ENCODE measurements around the gene PDSS2. TPM values are rescaled to one million over a fixed set of nuclear protein-coding genes. Genes with fewer than 3 reads are reported as not detected.

The PDSS2 gene
- total and polyA plus RNA-seq, 11 donors, result 7.2 to 24.4 (median 14.4) TPM

DNA sequence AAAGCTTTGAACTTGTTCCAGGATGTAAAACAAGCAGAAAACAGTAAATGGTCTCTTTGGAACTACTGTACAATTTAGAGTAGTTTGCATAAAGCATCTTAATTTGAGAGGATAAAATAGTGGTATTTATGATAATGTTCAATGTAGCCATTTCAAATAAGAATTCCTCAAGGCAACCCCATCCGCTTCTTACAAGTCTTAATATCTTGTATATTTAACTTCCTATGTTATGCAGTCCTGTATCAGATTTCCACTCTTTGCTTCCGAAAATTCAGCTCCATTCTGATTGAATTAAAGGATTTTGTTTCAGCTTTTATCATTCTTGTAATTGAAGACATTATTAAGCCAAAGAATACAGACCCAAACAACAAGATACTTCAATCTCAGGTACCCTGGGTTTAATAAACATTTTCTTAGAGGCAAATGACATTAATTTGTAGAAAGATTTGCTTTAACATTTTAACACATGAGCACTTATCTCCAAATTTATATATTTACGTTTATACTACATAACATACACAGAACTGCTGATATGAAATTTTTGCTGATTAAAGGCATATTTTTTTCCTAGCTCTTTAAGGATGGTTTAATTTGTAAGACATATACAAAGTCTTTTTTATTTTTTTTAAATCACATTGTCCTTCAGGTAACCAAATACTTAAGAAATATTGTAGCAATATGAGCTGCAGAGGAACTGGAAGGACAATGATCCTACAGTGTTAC is 213.0 kb downstream of the PDSS2 start:
- WGBS, 4 donors, result 90 to 95% (median 94%) methylated on average over 3 of the region's 3 CpGs
- no peak overlapping the region for H3K27ac ChIP-seq
- no peak for TF ChIP-seq POLR2A (IDR thresholded peaks at IDR 0.05)
- no peak for TF ChIP-seq CTCF (IDR thresholded peaks at IDR 0.05)

GRCh38 chr6:107244742-107245480 is 214.5 kb downstream of the PDSS2 start:
- intact Hi-C loops (cut with DNase I), result no loop called here
- H3K4me3 ChIP-seq, result no peak overlapping the region
- no peak overlapping the region for H3K27ac ChIP-seq
- DNase-seq, result no peak
- H3K9me3 ChIP-seq, result no peaks in the 10 kb centered on the region
- no peak for ATAC-seq
- WGBS, 4 donors, result 87 to 92% (median 89%) methylated on average over 4 of the region's 4 CpGs
- peaks cover 0 to 5% (median 0%) of the 10 kb centered on the region in 12 donors for H3K4me1 ChIP-seq
- TF ChIP-seq CTCF (IDR thresholded peaks at IDR 0.05) (no peak), POLR2A (IDR thresholded peaks at IDR 0.05) (no peak)
- H3K36me3 ChIP-seq, result peaks cover 0 to 3% (median 0%) of the 10 kb centered on the region in 9 donors
- H3K27me3 ChIP-seq, result no peaks in the 10 kb centered on the region

More for the DNA sequence above, 213.0 kb downstream of the PDSS2 start:
- peaks cover 0 to 3% (median 0%) of the 10 kb centered on the region in 9 donors for H3K36me3 ChIP-seq
- H3K4me1 ChIP-seq, result peaks cover 0 to 5% (median 0%) of the 10 kb centered on the region in 12 donors
- H3K27me3 ChIP-seq, result no peaks in the 10 kb centered on the region
- no peaks in the 10 kb centered on the region for H3K9me3 ChIP-seq
- ATAC-seq (no peak), DNase-seq (no peak)
- no peak overlapping the region for H3K4me3 ChIP-seq
- intact Hi-C loops (cut with DNase I), result no loop called here

GRCh38 chr6:107244082-107244741 is 215.2 kb downstream of the PDSS2 start:
- 84 to 93% (median 92%) methylated on average over 4 of the region's 4 CpGs for WGBS, 4 donors
- DNase-seq (no peak), ATAC-seq (no peak)
- H3K4me1 ChIP-seq, result peaks cover 0 to 5% (median 0%) of the 10 kb centered on the region in 12 donors
- TF ChIP-seq CTCF (IDR thresholded peaks at IDR 0.05) (no peak), POLR2A (IDR thresholded peaks at IDR 0.05) (no peak)
- no peaks in the 10 kb centered on the region for H3K27me3 ChIP-seq
- H3K4me3 ChIP-seq, result no peak overlapping the region
- H3K36me3 ChIP-seq, result peaks cover 0 to 3% (median 0%) of the 10 kb centered on the region in 9 donors
- intact Hi-C loops (cut with DNase I), result no loop called here
- no peak overlapping the region for H3K27ac ChIP-seq
- H3K9me3 ChIP-seq, result no peaks in the 10 kb centered on the region

- DNase-seq (no peak), ATAC-seq (no peak)
- Histone ChIP-seq H3K9me3 (no peaks in the 10 kb centered on the region), H3K27ac (no peak overlapping the region), H3K36me3 (peaks cover 0 to 3% (median 0%) of the 10 kb centered on the region in 9 donors), H3K27me3 (no peaks in the 10 kb centered on the region), H3K4me3 (no peak overlapping the region), H3K4me1 (peaks cover 0 to 5% (median 0%) of the 10 kb centered on the region in 12 donors)
- no peak for TF ChIP-seq POLR2A (IDR thresholded peaks at IDR 0.05)
- no peak for TF ChIP-seq CTCF (IDR thresholded peaks at IDR 0.05)
- intact Hi-C loops (cut with DNase I), result no loop called here
- WGBS, 4 donors, result 98 to 100% (median 100%) methylated on average over 2 of the region's 2 CpGs
These were observed 215.9 kb downstream of the PDSS2 start for GRCh38 chr6:107243471-107243870.

All from heart left ventricle (tissue), 16 donors.